Rectal smooth muscle tissue (tissue), 1 donor: ENCODE measurements around the gene GBF1.

ENCODE experiments used
- H3K27ac ChIP-seq: one replicate; pipeline ENCODE4 v1.7.0; 2013; ENCODE audit warnings: low read depth, low read length, inconsistent platforms
- H3K27me3 ChIP-seq: one replicate; pipeline ENCODE4 v1.7.0; 2013; ENCODE audit warnings: low read length; ENCODE audit not compliant: control insufficient read depth, insufficient read depth
- H3K36me3 ChIP-seq: one replicate; pipeline ENCODE4 v1.7.0; 2013; ENCODE audit warnings: low read length; ENCODE audit not compliant: control insufficient read depth, insufficient read depth
- H3K4me1 ChIP-seq: one replicate; pipeline ENCODE4 v1.7.0; 2013; ENCODE audit warnings: low read length; ENCODE audit not compliant: control insufficient read depth, insufficient read depth
- H3K4me3 ChIP-seq: one replicate; pipeline ENCODE4 v1.7.0; 2013; ENCODE audit warnings: low read length
- H3K9ac ChIP-seq: one replicate; pipeline ENCODE4 v1.7.0; 2013; ENCODE audit warnings: low read length

GBF1 gene

GRCh38 chr10:102397222-102398171, 152.2 kb downstream of the GBF1 start:
- H3K4me1 ChIP-seq = peaks cover 41% of the 10 kb centered on the region
- H3K4me3 ChIP-seq = peak overlapping the region; percentile 90
- no peaks in the 10 kb centered on the region for H3K27me3 ChIP-seq
- H3K9ac ChIP-seq = no peak overlapping the region
- peak overlapping the region; percentile 97 for H3K27ac ChIP-seq
- H3K36me3 ChIP-seq = peaks cover 16% of the 10 kb centered on the region

DNA sequence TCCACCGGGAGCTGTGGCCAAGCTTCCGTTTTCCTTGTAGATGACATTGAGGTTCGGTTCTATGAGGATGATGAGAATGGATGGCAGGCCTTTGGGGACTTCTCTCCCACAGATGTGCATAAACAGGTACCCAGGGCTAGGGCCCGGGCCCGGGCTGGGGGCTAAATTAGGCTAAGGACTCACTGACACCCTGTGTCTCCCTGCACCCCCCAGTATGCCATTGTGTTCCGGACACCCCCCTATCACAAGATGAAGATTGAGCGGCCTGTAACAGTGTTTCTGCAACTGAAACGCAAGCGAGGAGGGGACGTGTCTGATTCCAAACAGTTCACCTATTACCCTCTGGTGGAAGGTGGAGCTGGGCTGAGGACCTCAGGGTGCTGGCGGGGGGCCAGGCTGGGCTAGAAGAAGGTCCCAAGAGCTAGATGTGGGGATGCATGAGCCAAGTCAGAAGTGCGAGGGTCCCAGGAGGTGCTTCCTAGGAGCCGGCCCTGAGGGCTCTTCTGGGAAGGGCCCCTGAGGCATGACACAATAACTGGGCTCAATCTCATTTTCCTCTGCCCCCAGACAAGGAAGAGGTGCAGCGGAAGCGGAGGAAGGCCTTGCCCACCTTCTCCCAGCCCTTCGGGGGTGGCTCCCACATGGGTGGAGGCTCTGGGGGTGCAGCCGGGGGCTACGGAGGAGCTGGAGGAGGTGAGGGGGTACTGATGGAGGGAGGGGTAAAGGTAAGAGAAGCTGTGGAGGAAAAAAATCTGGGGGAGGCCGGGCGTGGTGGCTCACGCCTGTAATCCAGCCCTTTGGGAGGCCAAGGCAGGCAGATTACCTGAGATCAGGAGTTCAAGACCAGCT, 153.1 kb downstream of the GBF1 start:
- Histone ChIP-seq H3K36me3 (peaks cover 16% of the 10 kb centered on the region), H3K27me3 (no peaks in the 10 kb centered on the region), H3K4me3 (no peak overlapping the region), H3K4me1 (peaks cover 46% of the 10 kb centered on the region), H3K9ac (no peak overlapping the region), H3K27ac (peak overlapping the region; percentile 97)

DNA sequence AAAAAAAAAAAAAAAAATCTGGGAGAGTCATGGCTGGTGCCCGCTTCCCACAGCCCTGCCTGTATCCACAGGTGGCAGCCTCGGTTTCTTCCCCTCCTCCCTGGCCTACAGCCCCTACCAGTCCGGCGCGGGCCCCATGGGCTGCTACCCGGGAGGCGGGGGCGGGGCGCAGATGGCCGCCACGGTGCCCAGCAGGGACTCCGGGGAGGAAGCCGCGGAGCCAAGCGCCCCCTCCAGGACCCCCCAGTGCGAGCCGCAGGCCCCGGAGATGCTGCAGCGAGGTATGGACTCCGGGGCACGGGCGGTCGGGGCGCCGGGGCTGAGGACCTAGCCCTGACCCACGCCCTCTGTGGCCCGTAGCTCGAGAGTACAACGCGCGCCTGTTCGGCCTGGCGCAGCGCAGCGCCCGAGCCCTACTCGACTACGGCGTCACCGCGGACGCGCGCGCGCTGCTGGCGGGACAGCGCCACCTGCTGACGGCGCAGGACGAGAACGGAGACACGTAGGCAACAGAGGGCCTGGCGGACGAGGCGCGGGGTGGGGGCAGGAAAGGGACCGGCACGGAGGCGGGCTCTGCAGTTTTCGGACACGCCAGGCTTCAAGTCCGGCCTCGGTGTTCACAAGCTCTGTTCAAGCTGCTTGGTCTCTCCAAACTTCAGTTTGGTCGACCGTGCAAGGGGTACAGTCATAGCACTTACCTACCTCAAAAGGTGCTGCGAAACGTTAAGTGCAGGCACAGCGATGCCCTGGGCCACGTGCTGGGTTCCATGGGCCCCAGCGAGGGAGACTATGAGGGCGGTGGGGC, 154.1 kb downstream of the GBF1 start:
- Histone ChIP-seq H3K4me1 (peaks cover 52% of the 10 kb centered on the region), H3K27me3 (no peaks in the 10 kb centered on the region), H3K36me3 (peaks cover 16% of the 10 kb centered on the region), H3K27ac (peak overlapping the region; percentile 97), H3K9ac (no peak overlapping the region), H3K4me3 (peak overlapping the region; percentile 42)

GRCh38 chr10:102400076-102400475, 154.7 kb downstream of the GBF1 start:
- no peak overlapping the region for H3K9ac ChIP-seq
- H3K4me3 ChIP-seq = no peak overlapping the region
- H3K4me1 ChIP-seq = peaks cover 57% of the 10 kb centered on the region
- H3K36me3 ChIP-seq = peaks cover 16% of the 10 kb centered on the region
- H3K27ac ChIP-seq = peak overlapping the region; percentile 97
- no peaks in the 10 kb centered on the region for H3K27me3 ChIP-seq

DNA sequence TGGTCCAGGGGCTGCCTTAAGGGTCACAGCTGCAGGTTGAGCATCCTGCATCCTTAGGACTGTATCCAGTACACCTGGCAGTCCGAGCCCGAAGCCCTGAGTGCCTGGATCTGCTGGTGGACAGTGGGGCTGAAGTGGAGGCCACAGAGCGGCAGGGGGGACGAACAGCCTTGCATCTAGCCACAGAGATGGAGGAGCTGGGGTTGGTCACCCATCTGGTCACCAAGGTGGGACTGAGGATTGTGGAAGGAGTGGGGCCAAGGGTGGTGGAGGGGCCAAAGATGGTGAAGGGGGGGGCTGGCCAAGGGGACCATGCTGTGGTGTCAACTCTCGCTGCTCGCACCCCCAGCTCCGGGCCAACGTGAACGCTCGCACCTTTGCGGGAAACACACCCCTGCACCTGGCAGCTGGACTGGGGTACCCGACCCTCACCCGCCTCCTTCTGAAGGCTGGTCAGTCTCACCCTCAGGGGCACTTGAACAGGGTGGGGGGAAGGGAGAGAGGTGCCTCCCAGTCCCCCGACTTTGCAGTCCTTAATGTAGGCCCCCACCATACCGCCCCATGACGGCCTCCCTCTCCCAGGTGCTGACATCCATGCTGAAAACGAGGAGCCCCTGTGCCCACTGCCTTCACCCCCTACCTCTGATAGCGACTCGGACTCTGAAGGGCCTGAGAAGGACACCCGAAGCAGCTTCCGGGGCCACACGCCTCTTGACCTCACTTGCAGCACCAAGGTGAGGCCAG, 155.4 kb downstream of the GBF1 start:
- no peak overlapping the region for H3K4me3 ChIP-seq
- peak overlapping the region; percentile 97 for H3K27ac ChIP-seq
- H3K36me3 ChIP-seq = peaks cover 16% of the 10 kb centered on the region
- peaks cover 64% of the 10 kb centered on the region for H3K4me1 ChIP-seq
- H3K27me3 ChIP-seq = no peaks in the 10 kb centered on the region
- no peak overlapping the region for H3K9ac ChIP-seq

DNA sequence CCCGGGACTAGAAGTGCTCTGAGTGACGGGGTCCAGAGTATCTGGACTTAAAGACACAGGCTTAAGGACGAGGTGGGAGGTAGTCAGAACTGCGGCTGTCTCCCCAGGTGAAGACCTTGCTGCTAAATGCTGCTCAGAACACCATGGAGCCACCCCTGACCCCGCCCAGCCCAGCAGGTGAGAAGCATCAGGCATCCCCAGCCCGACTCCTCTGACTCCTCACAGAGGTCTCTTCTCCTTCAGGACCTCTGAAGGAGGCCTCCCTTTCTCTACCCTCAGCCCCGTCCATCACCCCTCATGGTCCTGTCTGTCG, 156.0 kb downstream of the GBF1 start:
- Histone ChIP-seq H3K27me3 (no peaks in the 10 kb centered on the region), H3K36me3 (peaks cover 16% of the 10 kb centered on the region), H3K4me3 (no peak overlapping the region), H3K9ac (no peak overlapping the region), H3K4me1 (peaks cover 68% of the 10 kb centered on the region), H3K27ac (peak overlapping the region; percentile 97)

DNA sequence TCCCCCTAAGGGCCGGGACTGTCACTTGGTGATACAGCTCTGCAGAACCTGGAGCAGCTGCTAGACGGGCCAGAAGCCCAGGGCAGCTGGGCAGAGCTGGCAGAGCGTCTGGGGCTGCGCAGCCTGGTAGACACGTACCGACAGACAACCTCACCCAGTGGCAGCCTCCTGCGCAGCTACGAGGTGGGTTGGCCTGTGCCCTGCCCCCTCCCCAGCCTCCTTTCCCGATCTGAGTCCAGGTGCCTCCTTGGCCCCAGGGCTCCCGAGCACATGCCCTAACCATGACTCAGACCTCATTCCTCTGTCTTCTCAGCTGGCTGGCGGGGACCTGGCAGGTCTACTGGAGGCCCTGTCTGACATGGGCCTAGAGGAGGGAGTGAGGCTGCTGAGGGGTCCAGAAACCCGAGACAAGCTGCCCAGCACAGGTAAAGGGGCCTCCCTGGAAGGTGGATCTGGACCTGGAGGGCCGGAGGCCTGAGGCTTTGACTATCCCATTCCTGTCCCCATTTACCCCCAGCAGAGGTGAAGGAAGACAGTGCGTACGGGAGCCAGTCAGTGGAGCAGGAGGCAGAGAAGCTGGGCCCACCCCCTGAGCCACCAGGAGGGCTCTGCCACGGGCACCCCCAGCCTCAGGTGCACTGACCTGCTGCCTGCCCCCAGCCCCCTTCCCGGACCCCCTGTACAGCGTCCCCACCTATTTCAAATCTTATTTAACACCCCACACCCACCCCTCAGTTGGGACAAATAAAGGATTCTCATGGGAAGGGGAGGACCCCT, 156.6 kb downstream of the GBF1 start:
- Histone ChIP-seq H3K27ac (peak overlapping the region; percentile 97), H3K36me3 (peaks cover 14% of the 10 kb centered on the region)

DNA sequence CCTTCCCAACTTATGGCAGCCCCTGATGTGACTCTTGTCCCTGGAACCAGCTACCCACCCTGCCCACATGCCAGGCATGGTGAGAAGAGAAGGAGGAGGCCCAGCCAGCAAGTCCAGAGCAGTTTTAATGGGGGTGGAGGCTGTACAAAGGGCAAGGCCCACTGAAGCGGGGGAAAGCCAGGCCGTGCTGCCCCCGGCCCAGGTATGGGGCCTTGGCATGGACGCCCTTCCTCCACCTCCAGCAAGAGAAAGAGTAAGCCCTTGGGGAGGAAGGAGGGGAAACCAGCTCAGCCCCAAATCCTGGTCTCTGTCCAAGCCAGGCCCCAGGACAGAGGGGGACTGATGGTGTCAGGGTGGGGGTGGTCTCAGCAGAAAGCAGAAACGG, 157.2 kb downstream of the GBF1 start:
- Histone ChIP-seq H3K4me3 (no peak overlapping the region), H3K9ac (no peak overlapping the region), H3K36me3 (peaks cover 13% of the 10 kb centered on the region), H3K4me1 (peaks cover 59% of the 10 kb centered on the region), H3K27me3 (no peaks in the 10 kb centered on the region), H3K27ac (peak overlapping the region; percentile 97)

More for the DNA sequence above, 156.6 kb downstream of the GBF1 start:
- Histone ChIP-seq H3K9ac (peak overlapping the region; percentile 17), H3K4me1 (peaks cover 62% of the 10 kb centered on the region), H3K27me3 (no peaks in the 10 kb centered on the region), H3K4me3 (no peak overlapping the region)

GRCh38 chr10:102403115-102403514, 157.8 kb downstream of the GBF1 start:
- Histone ChIP-seq H3K27me3 (no peaks in the 10 kb centered on the region), H3K4me1 (peaks cover 56% of the 10 kb centered on the region), H3K9ac (no peak overlapping the region), H3K27ac (peak overlapping the region; percentile 97), H3K4me3 (no peak overlapping the region), H3K36me3 (peaks cover 13% of the 10 kb centered on the region)

GRCh38 chr10:102404361-102405107, 159.2 kb downstream of the GBF1 start:
- Histone ChIP-seq H3K27me3 (peaks cover 6% of the 10 kb centered on the region), H3K4me1 (peaks cover 53% of the 10 kb centered on the region), H3K9ac (peak overlapping the region; percentile 2), H3K27ac (peak overlapping the region; percentile 96), H3K4me3 (no peak overlapping the region), H3K36me3 (peaks cover 13% of the 10 kb centered on the region)
